ENCODE data around the gene PAN2. TPM values are rescaled to one million over a fixed set of nuclear protein-coding genes. Genes with fewer than 3 reads are reported as not detected.

PAN2 gene
- total RNA-seq, 1 donor = 10.5 TPM

DNA sequence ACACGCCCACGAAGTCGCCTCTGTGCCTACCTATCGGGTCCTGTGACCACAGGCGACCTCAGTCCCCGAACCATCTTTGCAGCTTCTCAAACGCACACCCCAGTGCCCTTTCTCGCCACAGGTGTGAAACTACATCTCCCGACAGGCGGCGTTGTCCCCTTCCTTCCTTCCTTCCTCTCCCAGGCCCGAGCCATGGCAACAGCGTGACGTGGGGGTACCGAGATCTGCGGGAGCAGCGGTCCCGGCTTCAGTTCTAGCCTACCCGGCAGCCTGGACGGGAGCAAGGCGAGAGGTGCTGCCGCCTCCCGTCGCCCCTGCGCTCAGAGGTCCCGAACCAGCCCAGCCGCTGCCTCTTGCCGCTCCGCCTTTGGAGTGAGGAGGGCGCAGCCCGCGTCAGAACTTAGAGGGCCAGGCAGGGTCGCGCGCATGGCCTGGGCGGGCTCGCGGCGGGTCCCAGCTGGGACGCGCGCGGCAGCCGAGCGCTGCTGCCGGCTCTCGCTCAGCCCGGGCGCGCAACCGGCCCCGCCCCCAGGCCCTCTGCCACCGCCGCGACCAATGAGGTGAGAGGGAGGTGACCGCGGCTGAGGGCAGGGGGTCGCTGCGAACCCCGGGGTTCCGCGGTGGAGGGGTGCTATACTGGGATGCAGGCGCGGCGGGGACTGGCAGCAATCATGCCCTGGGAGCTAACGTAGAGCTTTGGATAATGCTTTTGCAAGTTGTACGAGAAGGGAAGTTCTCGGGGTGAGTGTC is 66.9 kb downstream of the PAN2 start, which contains the start of gene COQ10A:
Gene COQ10A, plus strand, starts transcription at position 250 of the 750 bp plus-strand sequence. Its CDS starts 177 bp downstream, at position 427.
- peak within 1 kb of the TSS; percentile 92 for H3K4me2 ChIP-seq (ENCODE audit: insufficient read depth, low read length)
- peak; percentile 99 for DNase-seq (ENCODE audit: insufficient read length, low spot score, missing footprints)
- H3K4me3 ChIP-seq (ENCODE audit: insufficient read depth, low read length) = peak within 1 kb of the TSS; percentile 81
- H3K4me1 ChIP-seq (ENCODE audit: insufficient read depth, low read length) = peaks cover 14% of the 10 kb centered on the region
- H3K36me3 ChIP-seq (ENCODE audit: insufficient read depth, low read length) = peaks cover 21% of the 10 kb centered on the region
- H2AFZ ChIP-seq (ENCODE audit: low read length) = peak within 1 kb of the TSS; percentile 98
- no peaks in the 10 kb centered on the region for H3K27me3 ChIP-seq (ENCODE audit: insufficient read depth, low read length)
- H3K79me2 ChIP-seq (ENCODE audit: insufficient read depth, low read length) = no peaks in the 10 kb centered on the region
- no peaks in the 10 kb centered on the region for H3K9me3 ChIP-seq (ENCODE audit: low read depth, low read length)
- TF ChIP-seq, protein P1, sequence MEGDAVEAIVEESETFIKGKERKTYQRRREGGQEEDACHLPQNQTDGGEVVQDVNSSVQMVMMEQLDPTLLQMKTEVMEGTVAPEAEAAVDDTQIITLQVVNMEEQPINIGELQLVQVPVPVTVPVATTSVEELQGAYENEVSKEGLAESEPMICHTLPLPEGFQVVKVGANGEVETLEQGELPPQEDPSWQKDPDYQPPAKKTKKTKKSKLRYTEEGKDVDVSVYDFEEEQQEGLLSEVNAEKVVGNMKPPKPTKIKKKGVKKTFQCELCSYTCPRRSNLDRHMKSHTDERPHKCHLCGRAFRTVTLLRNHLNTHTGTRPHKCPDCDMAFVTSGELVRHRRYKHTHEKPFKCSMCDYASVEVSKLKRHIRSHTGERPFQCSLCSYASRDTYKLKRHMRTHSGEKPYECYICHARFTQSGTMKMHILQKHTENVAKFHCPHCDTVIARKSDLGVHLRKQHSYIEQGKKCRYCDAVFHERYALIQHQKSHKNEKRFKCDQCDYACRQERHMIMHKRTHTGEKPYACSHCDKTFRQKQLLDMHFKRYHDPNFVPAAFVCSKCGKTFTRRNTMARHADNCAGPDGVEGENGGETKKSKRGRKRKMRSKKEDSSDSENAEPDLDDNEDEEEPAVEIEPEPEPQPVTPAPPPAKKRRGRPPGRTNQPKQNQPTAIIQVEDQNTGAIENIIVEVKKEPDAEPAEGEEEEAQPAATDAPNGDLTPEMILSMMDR (IDR thresholded peaks at IDR 0.05; ENCODE audit: extremely low read depth, low read depth, low read length) = peak; percentile 65
- H4K20me1 ChIP-seq (ENCODE audit: insufficient read depth, low read length) = no peaks in the 10 kb centered on the region
- peak within 1 kb of the TSS; percentile 76 for H3K27ac ChIP-seq (ENCODE audit: low read depth, low read length)

Small RNA genes within 50 kb of the gene (small RNA-seq; reads per million reads assigned to genes)
- not detected for gene RNU7-40P

Other genes with a start within 250 kb of the PAN2 start
- 99.0 and 115 TPM in 2 replicates for gene PA2G4, start 229.4 kb downstream of the PAN2 start, total RNA-seq
- 1,930 and 2,844 TPM in 2 replicates for gene RPL41, start 217.4 kb downstream of the PAN2 start, total RNA-seq
- 9.0 and 10.6 TPM in 2 replicates for gene ZC3H10, start 215.7 kb downstream of the PAN2 start, total RNA-seq
- gene ESYT1, start 205.7 kb downstream of the PAN2 start, total RNA-seq = 239 and 304 TPM in 2 replicates
- 49.8 and 53.9 TPM in 2 replicates for gene MYL6B, start 181.4 kb downstream of the PAN2 start, total RNA-seq
- gene MYL6, start 175.6 kb downstream of the PAN2 start, total RNA-seq = 848 and 873 TPM in 2 replicates
- 65.9 and 70.4 TPM in 2 replicates for gene SMARCC2, start 144.5 kb downstream of the PAN2 start, total RNA-seq
- gene RNF41, start 112.1 kb downstream of the PAN2 start, total RNA-seq = 155 and 159 TPM in 2 replicates
- 26.8 and 27.4 TPM in 2 replicates for gene NABP2, start 109.7 kb downstream of the PAN2 start, total RNA-seq
- gene SLC39A5, start 103.9 kb downstream of the PAN2 start, total RNA-seq = not detected in 2 replicates
- 17.7 and 18.8 TPM in 2 replicates for gene ANKRD52, start 75.6 kb downstream of the PAN2 start, total RNA-seq
- 10.1 and 14.4 TPM in 2 replicates for gene COQ10A, start 67.1 kb downstream of the PAN2 start, total RNA-seq
- gene CS, start 33.7 kb downstream of the PAN2 start, total RNA-seq = 106 and 114 TPM in 2 replicates
- 82.5 and 83.7 TPM in 2 replicates for gene CNPY2, start 18.0 kb downstream of the PAN2 start, total RNA-seq
- gene IL23A, start 4.9 kb upstream of the PAN2 start, total RNA-seq = not detected in 2 replicates
- 567 and 652 TPM in 2 replicates for gene STAT2, start 26.1 kb upstream of the PAN2 start, total RNA-seq
- gene APOF, start 28.9 kb upstream of the PAN2 start, total RNA-seq = not detected in 2 replicates
- gene TIMELESS, start 115.4 kb upstream of the PAN2 start, total RNA-seq = 4.1 and 4.7 TPM in 2 replicates
- gene MIP, start 120.7 kb upstream of the PAN2 start, total RNA-seq = not detected in 2 replicates
- 2.5 and 2.7 TPM in 2 replicates for gene SPRYD4, start 134.6 kb upstream of the PAN2 start, total RNA-seq
- gene GLS2, start 154.2 kb upstream of the PAN2 start, total RNA-seq = 0.36 TPM in 1 of 2 replicates, not detected in the other
- 24.2 and 26.2 TPM in 2 replicates for gene RBMS2, start 187.8 kb upstream of the PAN2 start, total RNA-seq

Measured in osteoblast (primary cell).